MCF 10A (cell line): ENCODE data around the gene APCDD1L. TPM values are rescaled to one million over a fixed set of nuclear protein-coding genes. Genes with fewer than 3 reads are reported as not detected.

Source experiments
- BruUV-seq: library from RNA; stranded (reverse); fragments of 400-500 nt; replicated peaks from 2 replicates; lab custom pipeline; 2021; lab: Mats Ljungman, UMichigan
- CTCF ChIA-PET: fragments of 300-600 bp; sonication (Branson Sonifier 250); formaldehyde crosslinking; extraction: SDS; loops from one replicate; lab custom pipeline; 2021; ENCODE audit warnings: antibody characterized with exemption, inconsistent platforms; lab: Yijun Ruan, JAX
- POLR2A ChIA-PET: fragments of 300-600, 350-650 bp; sonication (Branson Sonifier 250); formaldehyde crosslinking; extraction: SDS; loops from one replicate; lab custom pipeline; 2020; ENCODE audit warnings: antibody characterized with exemption, inconsistent platforms; lab: Yijun Ruan, JAX
- DNase-seq: peaks from one replicate; pipeline ENCODE4 v3.0.0-alpha.2; 2018; ENCODE audit not compliant: unreplicated experiment
- H3K27ac Mint-ChIP-seq: one replicate; pipeline ENCODE4 v1.8.0; 2022; ENCODE audit warnings: mild to moderate bottlenecking, low read depth, mixed read lengths; ENCODE audit not compliant: unreplicated experiment
- H3K27me3 Mint-ChIP-seq: one replicate; pipeline ENCODE4 v1.8.0; 2022; ENCODE audit warnings: mixed read lengths; ENCODE audit not compliant: insufficient read depth, unreplicated experiment
- H3K36me3 Mint-ChIP-seq: one replicate; pipeline ENCODE4 v1.8.0; 2022; ENCODE audit warnings: mild to moderate bottlenecking, moderate library complexity, mixed read lengths; ENCODE audit not compliant: insufficient read depth, unreplicated experiment
- H3K4me1 Mint-ChIP-seq: one replicate; pipeline ENCODE4 v1.8.0; 2022; ENCODE audit warnings: mixed read lengths; ENCODE audit not compliant: insufficient read depth, unreplicated experiment
- H3K4me3 Mint-ChIP-seq: one replicate; pipeline ENCODE4 v1.8.0; 2022; ENCODE audit warnings: mild to moderate bottlenecking, moderate library complexity, mixed read lengths; ENCODE audit not compliant: unreplicated experiment
- H3K9me3 Mint-ChIP-seq: one replicate; pipeline ENCODE4 v1.8.0; 2022; ENCODE audit warnings: mixed read lengths; ENCODE audit not compliant: unreplicated experiment
- intact Hi-C: fragments of 100-400 bp; cut with micrococcal nuclease; formaldehyde crosslinking; loops from 2 replicates; pipeline ENCODE4 v1.14.1; 2022
- total RNA-seq: library from RNA; stranded (reverse); gene quantifications from 2 replicates; pipeline ENCODE4 v1.2.3, GENCODE V29; 2022
- TF ChIP-seq, protein P1 (sequence below): fragments of 200-600 bp; IDR thresholded peaks from one replicate; pipeline ENCODE4 v1.8.0; 2022; ENCODE audit warnings: antibody characterized with exemption, mild to moderate bottlenecking; ENCODE audit not compliant: unreplicated experiment

APCDD1L gene
- total RNA-seq, 1 experiment from 2014 or later = 0.86 TPM

DNA sequence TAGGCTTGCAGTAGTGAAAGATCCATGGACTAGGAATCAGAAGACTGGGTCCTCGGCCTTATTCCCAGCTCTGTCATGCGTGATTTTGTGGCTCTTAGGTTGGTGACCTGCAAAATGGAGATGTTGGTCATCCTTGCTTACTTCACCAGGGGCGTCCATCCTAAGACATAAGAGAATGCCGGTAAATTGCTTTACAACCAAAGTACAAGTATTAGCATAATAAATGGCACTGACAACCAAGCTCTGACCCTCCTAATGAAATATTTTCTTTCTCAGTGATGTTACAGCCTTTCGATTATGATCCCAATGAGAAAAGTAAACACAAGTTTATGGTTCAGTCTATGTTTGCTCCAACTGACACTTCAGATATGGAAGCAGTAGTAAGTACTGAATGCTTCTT lies 80.9 kb downstream of the APCDD1L start:
- CTCF ChIA-PET = interaction anchor here (0.6 to 2.1 kb wide), 5 partner anchors 14 to 796 kb away, joined by 3 to 14 read pairs (median 3); no protein-coding TSS in a partner anchor
- peaks cover 14% of the 10 kb centered on the region for H3K4me1 Mint-ChIP-seq
- peaks cover 42% of the 10 kb centered on the region for H3K36me3 Mint-ChIP-seq
- DNase-seq = no peak
- TF ChIP-seq, protein P1, sequence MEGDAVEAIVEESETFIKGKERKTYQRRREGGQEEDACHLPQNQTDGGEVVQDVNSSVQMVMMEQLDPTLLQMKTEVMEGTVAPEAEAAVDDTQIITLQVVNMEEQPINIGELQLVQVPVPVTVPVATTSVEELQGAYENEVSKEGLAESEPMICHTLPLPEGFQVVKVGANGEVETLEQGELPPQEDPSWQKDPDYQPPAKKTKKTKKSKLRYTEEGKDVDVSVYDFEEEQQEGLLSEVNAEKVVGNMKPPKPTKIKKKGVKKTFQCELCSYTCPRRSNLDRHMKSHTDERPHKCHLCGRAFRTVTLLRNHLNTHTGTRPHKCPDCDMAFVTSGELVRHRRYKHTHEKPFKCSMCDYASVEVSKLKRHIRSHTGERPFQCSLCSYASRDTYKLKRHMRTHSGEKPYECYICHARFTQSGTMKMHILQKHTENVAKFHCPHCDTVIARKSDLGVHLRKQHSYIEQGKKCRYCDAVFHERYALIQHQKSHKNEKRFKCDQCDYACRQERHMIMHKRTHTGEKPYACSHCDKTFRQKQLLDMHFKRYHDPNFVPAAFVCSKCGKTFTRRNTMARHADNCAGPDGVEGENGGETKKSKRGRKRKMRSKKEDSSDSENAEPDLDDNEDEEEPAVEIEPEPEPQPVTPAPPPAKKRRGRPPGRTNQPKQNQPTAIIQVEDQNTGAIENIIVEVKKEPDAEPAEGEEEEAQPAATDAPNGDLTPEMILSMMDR = no peak
- BruUV-seq = no TSS peak
- POLR2A ChIA-PET = interaction anchor here (0.6 to 1.0 kb wide), 4 partner anchors 9 to 124 kb away, joined by 3 to 4 read pairs (median 3); no protein-coding TSS in a partner anchor
- no peaks in the 10 kb centered on the region for H3K27me3 Mint-ChIP-seq
- intact Hi-C loops = no loop called here
- H3K4me3 Mint-ChIP-seq = no peak overlapping the region
- H3K9me3 Mint-ChIP-seq = no peaks in the 10 kb centered on the region
- peak overlapping the region; percentile 16 for H3K27ac Mint-ChIP-seq

DNA sequence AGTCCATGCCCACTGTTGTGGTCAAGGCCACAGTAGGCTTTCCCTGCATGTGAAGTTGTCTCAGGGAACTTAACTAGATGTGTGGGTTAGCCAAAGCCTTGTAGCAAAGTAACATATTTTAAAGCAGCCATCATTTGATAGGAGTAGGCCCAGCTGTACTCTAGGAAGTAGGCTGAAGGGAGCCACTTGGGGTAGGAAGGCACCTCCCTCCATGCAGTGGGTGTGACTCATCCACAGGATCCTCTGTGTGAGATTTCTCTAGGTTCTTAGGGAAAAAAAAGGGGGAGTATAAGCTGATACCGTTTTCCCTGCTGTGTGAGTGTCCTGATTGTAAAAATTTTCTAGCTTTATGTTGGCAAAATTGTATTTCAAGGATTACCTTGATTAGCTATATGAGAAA lies 81.4 kb downstream of the APCDD1L start:
- Mint-ChIP-seq H3K4me1 (peaks cover 14% of the 10 kb centered on the region), H3K27ac (peak overlapping the region; percentile 16)
- CTCF ChIA-PET = interaction anchor here (0.6 to 2.1 kb wide), 3 partner anchors 13 to 32 kb away, joined by 3 to 14 read pairs (median 3); no protein-coding TSS in a partner anchor

DNA sequence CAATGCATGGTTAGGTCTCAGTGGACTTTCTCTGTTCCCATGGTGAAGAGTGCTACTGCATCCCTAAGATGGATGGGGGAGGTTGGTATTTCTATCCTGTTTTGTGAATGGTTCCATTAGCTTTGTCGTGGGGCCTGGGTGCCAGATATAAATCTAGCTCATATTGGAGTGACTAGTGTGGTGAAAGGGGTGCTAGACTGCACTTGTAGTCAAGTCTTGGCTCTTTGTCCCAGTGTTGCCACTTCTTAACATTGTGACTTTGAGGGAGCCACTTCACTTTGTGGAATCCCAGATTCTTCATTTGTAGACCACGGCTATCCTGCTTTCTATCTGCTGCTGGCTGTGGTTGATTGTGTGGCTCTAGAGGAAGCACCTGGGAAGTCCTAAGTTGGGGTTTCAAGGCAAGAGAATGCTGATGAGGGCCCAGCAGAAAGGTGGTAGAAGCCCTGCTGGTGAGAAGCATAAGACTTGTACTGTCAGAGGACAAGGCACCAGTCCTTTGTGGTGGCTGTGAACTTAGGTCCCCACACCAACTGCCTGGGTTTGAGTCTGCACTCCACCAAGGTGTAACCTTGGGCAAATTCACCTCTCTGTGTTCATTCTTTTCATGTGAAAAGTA lies 82.1 kb downstream of the APCDD1L start:
- peak overlapping the region; percentile 20 for H3K27ac Mint-ChIP-seq
- no peak for DNase-seq
- no peaks in the 10 kb centered on the region for H3K27me3 Mint-ChIP-seq
- TF ChIP-seq, protein P1 = no peak
- CTCF ChIA-PET = interaction anchor here (0.5 to 2.1 kb wide), 5 partner anchors 10 to 26 kb away, joined by 3 to 14 read pairs (median 3); no protein-coding TSS in a partner anchor
- intact Hi-C loops = no loop called here
- H3K4me3 Mint-ChIP-seq = no peak overlapping the region
- POLR2A ChIA-PET = interaction anchor here (1.0 to 1.6 kb wide), 3 partner anchors 8 to 45 kb away, joined by 3 to 4 read pairs (median 3); no protein-coding TSS in a partner anchor
- no peaks in the 10 kb centered on the region for H3K9me3 Mint-ChIP-seq
- BruUV-seq = no TSS peak
- peaks cover 45% of the 10 kb centered on the region for H3K36me3 Mint-ChIP-seq
- peaks cover 14% of the 10 kb centered on the region for H3K4me1 Mint-ChIP-seq

More for the DNA sequence above, 81.4 kb downstream of the APCDD1L start:
- no TSS peak for BruUV-seq
- intact Hi-C loops = no loop called here
- POLR2A ChIA-PET = interaction anchor here (1.0 kb wide), 1 partner anchor 9 kb away, joined by 3 read pairs; no protein-coding TSS in a partner anchor
- Mint-ChIP-seq H3K27me3 (no peaks in the 10 kb centered on the region), H3K36me3 (peaks cover 47% of the 10 kb centered on the region), H3K4me3 (no peak overlapping the region), H3K9me3 (no peaks in the 10 kb centered on the region)
- TF ChIP-seq, protein P1 = no peak
- peak; percentile 34 for DNase-seq

DNA sequence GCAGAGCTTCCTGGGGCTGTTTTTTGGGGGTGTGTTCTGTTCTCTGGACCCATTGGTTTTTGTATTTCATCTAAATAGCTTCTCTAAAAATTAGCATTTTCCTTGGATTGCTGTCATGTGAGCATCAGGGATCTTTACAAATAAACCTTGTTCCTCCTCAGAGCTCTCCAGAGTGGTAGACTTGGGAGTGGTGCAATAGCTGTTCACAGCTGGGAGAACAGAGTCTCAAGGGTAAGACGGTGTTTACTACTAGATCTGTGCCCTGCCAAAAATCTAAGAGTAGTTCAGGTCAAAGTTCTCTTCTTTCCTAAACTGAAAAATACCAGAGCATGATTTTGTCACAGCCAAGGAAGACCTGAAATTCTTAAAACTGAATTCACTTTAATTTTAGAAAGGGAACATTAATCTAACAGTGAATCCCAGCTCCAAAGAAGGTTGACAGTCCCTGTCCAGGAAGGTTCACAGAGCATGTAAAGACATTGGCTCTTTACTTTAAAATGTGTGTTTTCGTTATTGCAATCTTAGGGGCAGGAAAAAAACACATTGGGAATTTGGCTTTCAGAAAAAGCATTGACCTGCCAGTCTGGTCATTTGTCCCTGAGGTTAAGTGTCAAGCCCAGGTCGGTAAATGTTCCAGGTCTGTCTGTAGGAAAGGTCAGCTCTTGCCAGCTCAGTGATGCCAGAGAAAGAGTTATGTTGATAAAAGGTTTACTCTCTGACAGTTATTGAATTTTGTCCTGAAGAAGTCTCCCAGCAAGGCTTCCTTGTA lies 82.8 kb downstream of the APCDD1L start:
- no peak for DNase-seq
- CTCF ChIA-PET = interaction anchor here (0.5 to 2.1 kb wide), 9 partner anchors 9 to 967 kb away, joined by 3 to 14 read pairs (median 3); no protein-coding TSS in a partner anchor
- Mint-ChIP-seq H3K4me3 (no peak overlapping the region), H3K9me3 (no peaks in the 10 kb centered on the region), H3K4me1 (peaks cover 14% of the 10 kb centered on the region), H3K36me3 (peaks cover 40% of the 10 kb centered on the region), H3K27ac (no peak overlapping the region), H3K27me3 (no peaks in the 10 kb centered on the region)
- BruUV-seq = no TSS peak
- TF ChIP-seq, protein P1 = no peak
- POLR2A ChIA-PET = interaction anchor here (1.0 to 1.6 kb wide), 2 partner anchors 9 to 44 kb away, joined by 3 to 4 read pairs; no protein-coding TSS in a partner anchor
- intact Hi-C loops = no loop called here
